WTC11 (cell line): ENCODE measurements around the gene DAO. TPM values are rescaled to one million over a fixed set of nuclear protein-coding genes. Genes with fewer than 3 reads are reported as not detected.

Experiments
- ATAC-seq: fragments of 200-7000 bp; cut with Tn5 transposase; 2 replicates; pipeline ENCODE4 v1.10.0; 2021; ENCODE audit warnings: mild to moderate bottlenecking, moderate library complexity
- CTCF ChIA-PET: fragments of 300-600 bp; sonication (Branson Sonifier 250); formaldehyde crosslinking; loops from one replicate; lab custom pipeline; 2021; ENCODE audit warnings: antibody characterized with exemption; lab: Charles Lee
- POLR2A ChIA-PET: fragments of 350-600 bp; sonication (Branson Sonifier 250); formaldehyde crosslinking; loops from one replicate; lab custom pipeline; 2021; ENCODE audit warnings: antibody characterized with exemption; lab: Charles Lee
- DNase-seq: peaks from one replicate; pipeline ENCODE4 v3.0.0; 2021; ENCODE audit warnings: low spot score
- H3K27ac Mint-ChIP-seq: 2 replicates; pipeline ENCODE4 v1.8.0; 2021; ENCODE audit warnings: mixed read lengths
- H3K27me3 Mint-ChIP-seq: 2 replicates; pipeline ENCODE4 v1.8.0; 2021; ENCODE audit warnings: low read depth, mild to moderate bottlenecking, moderate library complexity, mixed read lengths
- H3K36me3 Mint-ChIP-seq: 2 replicates; pipeline ENCODE4 v1.8.0; 2021; ENCODE audit warnings: mixed read lengths
- H3K4me1 Mint-ChIP-seq: 2 replicates; pipeline ENCODE4 v1.8.0; 2022; ENCODE audit warnings: mixed read lengths
- H3K4me3 Mint-ChIP-seq: 2 replicates; pipeline ENCODE4 v1.8.0; 2021; ENCODE audit warnings: mild to moderate bottlenecking, moderate library complexity, mixed read lengths
- H3K9me3 Mint-ChIP-seq: 2 replicates; pipeline ENCODE4 v1.8.0; 2021; ENCODE audit warnings: mixed read lengths
- ATF2 ChIP-seq: sonication (generic); formaldehyde crosslinking; IDR thresholded peaks from 2 replicates; pipeline ENCODE4 v1.8.1; 2022; ENCODE audit warnings: low read depth, missing genetic modification reagents, borderline replicate concordance
- ATF6 ChIP-seq: sonication (generic); formaldehyde crosslinking; IDR thresholded peaks from 2 replicates; pipeline ENCODE4 v1.8.1; 2023; ENCODE audit warnings: mild to moderate bottlenecking, missing genetic modification reagents
- CDX4 ChIP-seq: fragments of 250-450 bp; sonication (Bioruptor Pico); IDR thresholded peaks from 2 replicates; pipeline ENCODE4 v1.9.0; 2021; ENCODE audit warnings: moderate library complexity, mild to moderate bottlenecking, inconsistent platforms, borderline replicate concordance
- CREM ChIP-seq: sonication (generic); formaldehyde crosslinking; IDR thresholded peaks from 2 replicates; pipeline ENCODE4 v1.8.1; 2022; ENCODE audit warnings: mild to moderate bottlenecking, missing genetic modification reagents, moderate library complexity
- CTCF ChIP-seq: fragments of 200-600 bp; IDR thresholded peaks from 2 replicates; pipeline ENCODE4 v1.8.0; 2022; ENCODE audit warnings: antibody characterized with exemption
- E2F4 ChIP-seq: sonication (generic); formaldehyde crosslinking; IDR thresholded peaks from 2 replicates; pipeline ENCODE4 v1.8.1; 2022; ENCODE audit warnings: low read depth, mild to moderate bottlenecking, moderate library complexity, missing genetic modification reagents, borderline replicate concordance
- ERG ChIP-seq: fragments of 250-450 bp; sonication (Bioruptor Pico); IDR thresholded peaks from 2 replicates; pipeline ENCODE4 v1.8.0; 2021; ENCODE audit warnings: mild to moderate bottlenecking
- IRF1 ChIP-seq: sonication (generic); formaldehyde crosslinking; IDR thresholded peaks from 2 replicates; pipeline ENCODE4 v1.8.0; 2023; ENCODE audit warnings: missing genetic modification reagents
- IRF2 ChIP-seq: sonication (generic); formaldehyde crosslinking; IDR thresholded peaks from 2 replicates; pipeline ENCODE4 v1.8.0; 2022; ENCODE audit warnings: low read depth, missing genetic modification reagents, borderline replicate concordance
- NR3C1 ChIP-seq: sonication (generic); formaldehyde crosslinking; conservative IDR thresholded peaks from 2 replicates; pipeline ENCODE4 v1.8.1; 2023; ENCODE audit warnings: low read depth, mild to moderate bottlenecking, missing genetic modification reagents
- RELA ChIP-seq: sonication (generic); formaldehyde crosslinking; IDR thresholded peaks from 2 replicates; pipeline ENCODE4 v1.8.1; 2022; ENCODE audit warnings: missing genetic modification reagents, mild to moderate bottlenecking, borderline replicate concordance
- ZNF138 ChIP-seq: sonication (generic); formaldehyde crosslinking; conservative IDR thresholded peaks from 2 replicates; pipeline ENCODE4 v1.8.1; 2022; ENCODE audit warnings: mild to moderate bottlenecking, moderate library complexity, missing genetic modification reagents
- ZNF512 ChIP-seq: sonication (generic); formaldehyde crosslinking; IDR thresholded peaks from 2 replicates; pipeline ENCODE4 v1.8.1; 2022; ENCODE audit warnings: missing genetic modification reagents, borderline replicate concordance
- total RNA-seq: library from RNA; stranded (reverse); gene quantifications from 3 replicates; pipeline ENCODE4 v1.2.3, GENCODE V29; 2021

The DAO gene
- total RNA-seq, 1 experiment from 2014 or later = 0.17 TPM

- TF ChIP-seq ATF6 (CRISPR knock-in tag) (no peak), IRF2 (no peak), ATF2 (no peak), CDX4 (CRISPR knock-in tag) (no peak), IRF1 (no peak), CREM (CRISPR knock-in tag) (no peak), ERG (CRISPR knock-in tag) (no peak), RELA (CRISPR knock-in tag) (no peak), NR3C1 (CRISPR knock-in tag) (no peak)
These were observed 3.3 kb upstream of the DAO start (continued) for GRCh38 chr12:108876550-108876949.

- no peaks in the 10 kb centered on the region for H3K27me3 Mint-ChIP-seq
- DNase-seq = no peak
- ChIA-PET POLR2A (interaction anchor here (0.6 to 0.7 kb wide), 2 partner anchors 350 to 603 kb away, joined by 4 to 5 read pairs; no protein-coding TSS in a partner anchor), CTCF (interaction anchor here (1.2 kb wide), 1 partner anchor 69 kb away, joined by 3 read pairs; no protein-coding TSS in a partner anchor)
- ATAC-seq = no peak
- no peak overlapping the region for H3K27ac Mint-ChIP-seq
- H3K4me3 Mint-ChIP-seq = no peak overlapping the region
- H3K4me1 Mint-ChIP-seq = peaks cover 8% of the 10 kb centered on the region
- H3K9me3 Mint-ChIP-seq = no peaks in the 10 kb centered on the region
- TF ChIP-seq ZNF512 (CRISPR knock-in tag) (no peak), ZNF138 (no peak)
- no peaks in the 10 kb centered on the region for H3K36me3 Mint-ChIP-seq
These were observed 2.1 kb downstream of the DAO start for GRCh38 chr12:108881953-108882352.

GRCh38 chr12:108884116-108885012, 4.5 kb downstream of the DAO start:
- no peak overlapping the region for H3K4me3 Mint-ChIP-seq
- TF ChIP-seq E2F4 = no peak
- peak; percentile 60 for TF ChIP-seq CTCF
- peaks cover 8% of the 10 kb centered on the region for H3K4me1 Mint-ChIP-seq
- DNase-seq (peak; percentile 80), ATAC-seq (peak; percentile 73)
- no peaks in the 10 kb centered on the region for H3K27me3 Mint-ChIP-seq
- CTCF ChIA-PET = interaction anchor here (0.6 to 3.3 kb wide), 26 partner anchors 15 to 1500 kb away, joined by 3 to 27 read pairs (median 3); partner anchors contain the start of genes SSH1 and SVOP
- POLR2A ChIA-PET = no interaction called here
- H3K36me3 Mint-ChIP-seq = no peaks in the 10 kb centered on the region
- no peaks in the 10 kb centered on the region for H3K9me3 Mint-ChIP-seq
- H3K27ac Mint-ChIP-seq = no peak overlapping the region
